GM12865 (cell line): ENCODE data around the gene TCF7L2.
A peak's percentile ranks its signal among the peaks of the same experiment; 100 is the strongest.

Experiments used
- DNase-seq: peaks from one replicate; pipeline ENCODE4 v3.0.0; 2010; ENCODE audit warnings: low read depth
- H3K4me3 ChIP-seq: 2 replicates; pipeline ENCODE4 v1.5.1; 2011; ENCODE audit warnings: mild to moderate bottlenecking, low read depth, low read length, control low read depth
- CTCF ChIP-seq: IDR thresholded peaks from 2 replicates; pipeline ENCODE4 v1.5.1; 2011; ENCODE audit warnings: low read length, control low read depth, low read depth, inconsistent platforms; ENCODE audit not compliant: insufficient read depth; ENCODE audit errors: missing control alignments

TCF7L2 gene

GRCh38 chr10:112949875-112950507 lies at the start of gene TCF7L2:
TCF7L2 (plus strand) TSS chr10:112950247; CDS start chr10:112950757, 510 bp downstream.
- H3K4me3 ChIP-seq: peak within 1 kb of the TSS; percentile 50
- peak; percentile 64 for DNase-seq
- no peak for TF ChIP-seq CTCF

DNA sequence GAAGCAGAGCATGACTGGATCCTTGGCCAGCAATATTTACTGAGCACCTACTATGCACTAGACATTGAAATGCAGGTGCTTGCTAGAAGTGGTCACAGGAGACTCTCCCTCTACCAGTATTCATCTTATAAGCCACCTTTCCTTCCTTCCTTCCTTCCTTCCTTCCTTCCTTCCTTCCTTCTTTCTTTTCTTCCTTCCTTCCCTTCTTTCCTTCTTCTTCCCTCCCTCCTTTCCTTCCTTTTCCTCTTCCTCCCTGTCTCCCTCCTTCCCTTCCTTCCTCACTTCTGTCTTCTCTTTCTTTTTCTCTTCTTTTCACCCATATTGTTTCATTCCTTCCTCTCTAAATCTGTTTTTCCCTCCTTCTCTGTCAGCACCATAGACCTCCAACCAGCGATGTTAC lies 47.3 kb upstream of the TCF7L2 start:
- no peak overlapping the region for H3K4me3 ChIP-seq
- DNase-seq: no peak
- TF ChIP-seq CTCF: no peak

GRCh38 chr10:112904000-112904399 lies 46.0 kb upstream of the TCF7L2 start:
- no peak overlapping the region for H3K4me3 ChIP-seq
- no peak for TF ChIP-seq CTCF
- DNase-seq: no peak

DNA sequence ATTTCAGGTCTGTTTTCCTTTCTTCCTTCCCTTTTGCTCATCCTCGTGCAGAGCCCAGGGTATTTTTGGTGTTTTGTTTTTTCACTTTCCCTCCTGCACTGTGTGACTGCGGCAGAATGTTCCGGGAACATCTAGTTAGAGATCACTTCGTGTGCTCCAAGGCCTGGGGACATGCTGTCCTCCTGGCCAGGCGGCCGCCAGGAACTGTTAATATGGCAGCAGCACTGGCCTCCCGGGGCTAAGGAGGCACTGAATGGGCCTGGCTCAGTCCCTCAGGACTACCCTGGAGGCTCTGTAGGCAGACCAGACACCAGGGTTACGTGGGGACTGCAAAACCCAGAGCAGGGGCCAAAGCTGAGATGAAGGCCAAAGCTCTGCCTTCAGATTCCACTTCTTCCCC lies 43.1 kb upstream of the TCF7L2 start:
- no peak for TF ChIP-seq CTCF
- DNase-seq: no peak
- no peak overlapping the region for H3K4me3 ChIP-seq

DNA sequence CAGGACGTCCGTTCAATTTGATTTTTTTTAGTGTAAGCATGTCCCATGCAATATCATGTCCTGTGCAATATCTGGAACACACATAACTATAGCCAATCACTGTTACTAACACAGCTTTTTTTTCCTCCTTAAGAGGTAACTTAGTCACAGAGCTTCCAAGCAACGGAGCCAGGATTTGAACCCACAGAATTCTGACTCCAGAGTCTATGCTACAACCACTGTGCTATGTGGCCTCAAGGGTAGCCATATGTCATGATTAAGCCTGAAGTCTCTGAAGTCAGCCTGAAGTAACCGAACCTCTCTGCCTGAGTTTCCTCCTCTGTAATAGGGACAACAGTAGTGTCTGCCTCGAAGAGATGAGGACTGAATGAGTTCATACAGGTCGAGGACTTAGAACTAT lies 42.2 kb upstream of the TCF7L2 start:
- no peak for DNase-seq
- no peak for TF ChIP-seq CTCF
- no peak overlapping the region for H3K4me3 ChIP-seq

- H3K4me3 ChIP-seq: no peak overlapping the region
Measured at GRCh38 chr10:112911206-112911605, 38.8 kb upstream of the TCF7L2 start.

More at GRCh38 chr10:112911206-112911605, 38.8 kb upstream of the TCF7L2 start:
- no peak for TF ChIP-seq CTCF
- DNase-seq: no peak
